ENCODE data around the gene ALKBH3.

Gene ALKBH3

DNA sequence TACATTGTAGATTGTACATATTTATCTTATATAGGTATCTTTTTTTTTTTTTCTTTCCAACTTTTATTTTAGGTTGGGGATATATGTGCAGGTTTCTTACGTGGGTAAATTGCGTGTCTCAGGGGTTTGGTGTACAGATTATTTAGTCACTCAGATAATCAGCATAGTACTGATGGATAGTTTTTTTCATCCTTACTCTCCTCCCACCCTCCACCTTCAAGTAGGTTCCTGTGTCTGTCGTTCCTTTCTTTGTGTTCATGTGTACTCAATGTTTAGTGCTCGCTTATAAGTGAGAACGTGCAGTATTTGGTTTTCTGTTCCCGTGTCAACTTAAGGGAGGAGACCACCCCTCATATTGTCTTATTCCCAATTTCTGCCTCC, 71.4 kb downstream of the ALKBH3 start:
- in situ Hi-C loops (cut with MboI; ENCODE audit: low sequenced_read_pairs, unreplicated experiment), result no loop called here

DNA sequence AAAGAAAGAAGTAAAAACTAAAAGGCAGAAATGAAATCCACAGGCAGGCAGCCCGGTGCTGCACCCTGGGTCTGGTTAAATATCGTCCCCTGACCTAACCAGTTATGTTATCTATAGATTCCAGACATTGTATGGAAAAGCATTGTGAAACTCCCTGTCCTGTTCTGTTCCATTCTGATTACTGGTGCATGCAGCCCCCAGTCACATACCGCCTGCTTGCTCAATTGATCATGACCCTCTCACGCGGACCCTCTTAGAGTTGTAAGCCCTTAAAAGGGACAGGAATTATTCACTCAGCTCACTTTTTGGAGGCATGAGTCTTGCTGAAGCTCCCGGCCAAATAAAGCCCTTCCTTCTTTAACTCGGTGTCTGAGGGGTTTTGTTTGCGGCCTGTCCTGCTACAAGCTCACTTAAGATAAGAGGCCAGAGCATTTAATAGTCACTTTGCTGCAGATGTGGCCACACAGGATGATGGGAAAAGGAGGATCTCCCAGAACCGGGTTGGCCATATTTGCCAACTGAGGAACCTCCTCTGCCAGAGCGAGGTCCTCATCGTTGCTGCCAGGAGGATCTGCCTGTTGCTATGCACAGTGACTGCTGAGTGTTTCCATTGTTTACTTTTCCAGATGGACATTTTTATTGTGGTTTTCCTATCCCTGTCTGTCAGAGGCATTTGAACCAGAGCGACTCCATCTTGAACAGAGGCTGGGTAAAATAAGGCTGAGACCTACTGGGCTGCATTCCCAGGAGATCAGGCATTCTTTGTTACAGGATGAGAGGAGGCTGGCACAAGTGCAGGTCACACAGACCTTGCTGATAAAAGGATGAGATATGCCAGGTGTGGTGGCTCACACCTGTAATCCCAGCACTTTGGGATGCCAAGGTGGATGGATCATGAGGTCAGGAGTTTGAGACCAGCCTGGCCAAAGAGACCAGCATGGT, 72.0 kb downstream of the ALKBH3 start:
- in situ Hi-C loops (cut with MboI; ENCODE audit: low sequenced_read_pairs, unreplicated experiment), result no loop called here
- no peak for DNase-seq (ENCODE audit: low spot score)
- TF ChIP-seq CTCF (IDR thresholded peaks at IDR 0.05; ENCODE audit: borderline replicate concordance, control extremely low read depth, extremely low read depth, insufficient read depth, missing control alignments), result no peak

More for the DNA sequence above, 71.4 kb downstream of the ALKBH3 start:
- DNase-seq (ENCODE audit: low spot score), result no peak
- TF ChIP-seq CTCF (IDR thresholded peaks at IDR 0.05; ENCODE audit: borderline replicate concordance, control extremely low read depth, extremely low read depth, insufficient read depth, missing control alignments), result no peak

- TF ChIP-seq CTCF (IDR thresholded peaks at IDR 0.05; ENCODE audit: borderline replicate concordance, control extremely low read depth, extremely low read depth, insufficient read depth, missing control alignments), result no peak
- DNase-seq (ENCODE audit: low spot score), result no peak
- in situ Hi-C loops (cut with MboI; ENCODE audit: low sequenced_read_pairs, unreplicated experiment), result no loop called here
Observed at GRCh38 chr11:43953521-43953920, 72.9 kb downstream of the ALKBH3 start.

DNA sequence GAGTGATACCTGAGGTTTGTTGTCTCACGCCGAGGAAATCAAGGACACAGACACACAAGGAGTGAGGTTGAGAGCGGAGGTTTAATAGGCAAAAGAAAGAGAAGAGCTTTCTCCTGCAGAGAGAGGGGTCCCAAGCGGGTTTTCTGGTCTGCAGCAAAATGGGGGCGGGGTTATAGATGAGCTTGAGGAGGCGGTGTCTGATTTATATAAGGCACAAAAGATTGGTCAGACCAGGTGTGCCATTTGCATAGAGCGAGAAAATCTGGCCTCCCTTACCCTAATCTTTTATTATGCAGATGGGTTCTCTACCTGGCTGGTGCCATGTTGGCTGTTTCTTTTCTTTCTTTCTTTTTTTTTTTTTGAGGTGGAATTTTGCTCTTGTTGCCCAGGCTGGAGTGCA, 73.6 kb downstream of the ALKBH3 start:
- in situ Hi-C loops (cut with MboI; ENCODE audit: low sequenced_read_pairs, unreplicated experiment), result no loop called here
- no peak for DNase-seq (ENCODE audit: low spot score)
- no peak for TF ChIP-seq CTCF (IDR thresholded peaks at IDR 0.05; ENCODE audit: borderline replicate concordance, control extremely low read depth, extremely low read depth, insufficient read depth, missing control alignments)

DNA sequence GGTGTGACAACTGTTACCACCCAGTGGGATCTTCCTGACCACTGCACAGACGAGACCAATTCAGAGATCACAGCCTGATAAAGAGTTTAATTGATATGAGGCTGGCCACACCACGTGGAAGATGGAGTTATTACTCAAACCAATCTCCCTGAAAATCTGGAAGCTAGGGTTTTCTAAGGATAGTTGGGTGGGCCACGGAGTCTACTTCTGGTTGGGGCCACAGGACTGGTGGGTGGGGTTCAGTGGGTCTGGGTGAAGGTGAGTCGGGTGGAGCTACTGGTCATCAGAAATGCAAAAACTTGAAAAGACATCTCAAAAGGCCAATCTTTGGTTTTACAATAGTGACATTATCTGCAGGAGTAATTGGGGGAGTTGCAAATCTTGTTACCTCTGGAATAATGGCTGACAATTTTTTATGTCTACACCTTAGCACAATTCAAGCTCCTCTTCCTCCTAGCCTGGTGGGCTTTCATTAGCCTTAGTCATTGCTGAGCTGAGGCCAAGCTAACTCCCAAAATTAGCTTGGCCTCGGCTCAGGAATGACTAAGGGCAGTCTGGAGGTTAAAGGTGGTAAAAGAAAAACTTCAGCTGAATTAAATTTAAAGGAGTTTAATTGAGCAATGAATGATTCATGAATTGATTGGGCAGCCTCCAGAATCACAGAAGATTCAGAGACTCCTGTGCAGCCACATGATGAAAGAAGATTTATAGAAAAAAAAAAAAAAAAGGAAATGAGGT, 74.9 kb downstream of the ALKBH3 start:
- in situ Hi-C loops (cut with MboI; ENCODE audit: low sequenced_read_pairs, unreplicated experiment), result no loop called here
- TF ChIP-seq CTCF (IDR thresholded peaks at IDR 0.05; ENCODE audit: borderline replicate concordance, control extremely low read depth, extremely low read depth, insufficient read depth, missing control alignments), result no peak
- DNase-seq (ENCODE audit: low spot score), result no peak

- TF ChIP-seq CTCF (IDR thresholded peaks at IDR 0.05; ENCODE audit: borderline replicate concordance, control extremely low read depth, extremely low read depth, insufficient read depth, missing control alignments), result no peak
- DNase-seq (ENCODE audit: low spot score), result no peak
- in situ Hi-C loops (cut with MboI; ENCODE audit: low sequenced_read_pairs, unreplicated experiment), result no loop called here
Observed at GRCh38 chr11:43957571-43957970, 76.9 kb downstream of the ALKBH3 start.
